Measurements from ENCODE around the gene CGB7. TPM values are rescaled to one million over a fixed set of nuclear protein-coding genes. Genes with fewer than 3 reads are reported as not detected.
"Not testable (repeated sequence)": the region's sequence is repeated elsewhere in the genome, so short reads cannot be mapped to it uniquely, and the experiment has no call there.

Gene CGB7
- total RNA-seq, 3 donors from 2014 or later: not detected

DNA sequence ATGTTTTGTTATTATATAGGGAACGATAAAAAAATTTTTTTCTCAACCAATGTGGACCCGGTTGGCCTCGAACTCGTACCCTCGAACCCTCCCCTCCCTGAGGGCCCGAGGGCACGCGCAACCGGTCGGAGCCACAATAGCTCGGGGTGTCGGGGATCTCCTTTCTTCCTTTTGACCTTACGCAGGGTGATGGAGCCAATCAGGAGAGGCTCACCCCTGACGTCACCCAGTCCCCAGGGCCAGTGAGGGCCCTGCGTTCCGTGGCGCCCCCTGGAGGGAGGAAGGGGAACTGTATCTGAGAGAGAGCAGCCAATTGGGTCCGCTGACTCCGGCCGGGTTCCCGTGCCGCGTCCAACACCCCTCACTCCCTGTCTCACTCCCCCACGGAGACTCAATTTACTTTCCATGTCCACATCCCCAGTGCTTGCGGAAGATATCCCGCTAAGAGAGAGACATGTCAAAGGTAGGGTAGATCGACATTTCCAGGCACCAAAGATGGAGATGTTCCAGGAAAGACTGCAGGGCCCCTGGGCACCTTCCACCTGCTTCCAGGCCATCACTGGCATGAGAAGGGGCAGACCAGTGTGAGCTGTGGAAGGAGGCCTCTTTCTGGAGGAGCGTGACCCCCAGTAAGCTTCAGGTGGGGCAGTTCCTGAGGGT lies 25.8 kb downstream of the CGB7 start, which contains the start of gene CGB2:
Gene CGB2 (plus strand): TSS at position 249 of the 660 bp plus-strand sequence. CDS start 206 bp downstream, at position 455.
- H3K9me3 ChIP-seq; ATAC-seq; DNase-seq; intact Hi-C loops (cut with DNase I, micrococcal nuclease); H3K4me3 ChIP-seq; H3K4me1 ChIP-seq (ENCODE audit: low read depth); H3K36me3 ChIP-seq (ENCODE audit: low read depth): not testable (repeated sequence)

DNA sequence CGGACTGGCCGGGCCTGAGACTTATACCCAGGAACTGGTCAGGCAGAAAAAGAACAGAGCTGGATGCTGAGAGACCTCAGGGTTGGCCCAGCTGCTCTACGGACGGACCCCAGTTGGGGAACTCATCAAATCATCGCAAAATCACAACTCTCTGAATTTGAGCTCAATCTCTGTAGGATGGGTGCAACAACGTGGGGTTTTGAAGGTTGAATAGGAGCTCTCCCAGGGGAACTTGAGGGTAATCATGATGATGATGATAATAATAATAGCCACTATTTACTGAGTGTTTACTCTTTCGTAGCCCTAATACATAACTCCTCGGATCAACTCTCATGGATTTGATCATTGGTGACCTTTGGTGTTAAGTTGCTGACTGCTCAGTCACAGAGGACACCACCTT lies 27.2 kb downstream of the CGB7 start:
- H3K4me3 ChIP-seq; H3K9me3 ChIP-seq; ATAC-seq; H3K4me1 ChIP-seq (ENCODE audit: low read depth); DNase-seq; H3K36me3 ChIP-seq (ENCODE audit: low read depth); intact Hi-C loops (cut with DNase I, micrococcal nuclease): not testable (repeated sequence)

DNA sequence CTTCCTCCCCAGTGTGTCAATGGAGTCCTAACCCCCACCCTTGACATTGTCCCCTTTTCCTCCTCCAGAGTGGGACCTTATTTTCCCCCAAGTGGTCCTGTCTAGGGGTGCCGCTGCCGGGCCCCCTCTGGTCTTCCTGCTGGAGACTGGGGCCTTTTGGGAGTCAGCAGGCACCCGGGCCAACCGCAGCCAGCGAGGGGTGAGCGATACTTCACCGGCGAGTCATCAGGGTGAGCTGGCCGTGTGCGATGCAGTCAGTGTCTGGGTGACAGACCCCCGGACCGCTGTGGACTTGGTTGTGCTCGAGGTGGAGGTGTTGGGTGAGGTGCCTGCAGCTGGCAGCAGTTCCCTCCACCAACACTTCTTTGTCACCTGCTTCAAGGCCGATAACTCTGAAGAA lies 27.8 kb downstream of the CGB7 start:
- H3K9me3 ChIP-seq; H3K4me3 ChIP-seq; H3K4me1 ChIP-seq (ENCODE audit: low read depth); intact Hi-C loops (cut with DNase I, micrococcal nuclease); ATAC-seq; H3K36me3 ChIP-seq (ENCODE audit: low read depth); DNase-seq: not testable (repeated sequence)

DNA sequence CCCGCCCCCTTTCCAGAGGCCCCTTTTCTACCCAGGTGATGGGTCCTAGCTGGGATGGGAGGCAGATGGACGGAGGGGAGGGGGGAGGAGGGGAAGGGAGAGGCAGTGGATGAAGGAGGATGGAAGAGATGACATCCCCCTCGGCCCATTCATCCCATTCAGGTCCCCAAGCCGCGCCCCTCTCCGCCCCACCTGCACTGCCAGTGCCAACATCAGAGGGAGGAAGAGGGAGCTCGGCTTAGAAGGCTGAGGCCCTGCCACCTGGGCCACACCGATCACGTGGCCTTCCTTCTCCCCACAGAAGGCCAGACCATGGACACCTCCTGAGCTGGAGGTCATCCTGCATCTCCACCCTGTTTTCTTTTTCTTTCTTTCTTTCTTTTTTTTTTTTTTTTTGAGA lies 28.9 kb downstream of the CGB7 start:
- H3K4me3 ChIP-seq; ATAC-seq; intact Hi-C loops (cut with DNase I, micrococcal nuclease); DNase-seq; H3K36me3 ChIP-seq (ENCODE audit: low read depth); H3K4me1 ChIP-seq (ENCODE audit: low read depth); H3K9me3 ChIP-seq: not testable (repeated sequence)

DNA sequence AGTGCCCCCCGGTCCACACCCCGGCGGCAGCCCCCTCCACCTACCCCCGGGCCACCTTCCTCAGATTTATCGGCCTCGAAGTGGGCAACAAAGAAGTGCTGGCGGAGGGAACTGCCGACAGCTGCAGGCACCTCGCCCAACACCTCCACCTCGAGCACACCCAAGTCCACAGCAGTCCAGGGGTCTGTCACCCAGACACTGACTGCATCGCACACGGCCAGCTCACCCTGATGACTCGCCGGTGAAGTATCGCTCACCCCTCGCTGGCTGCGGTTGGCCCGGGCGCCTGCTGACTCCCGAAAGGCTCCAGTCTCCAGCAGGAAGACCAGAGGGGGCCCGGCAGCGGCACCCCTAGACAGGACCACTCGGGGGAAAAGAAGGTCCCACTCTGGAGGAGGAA lies 31.9 kb downstream of the CGB7 start:
- ATAC-seq; H3K4me1 ChIP-seq (ENCODE audit: low read depth); H3K4me3 ChIP-seq; H3K9me3 ChIP-seq; H3K36me3 ChIP-seq (ENCODE audit: low read depth); DNase-seq; intact Hi-C loops (cut with DNase I, micrococcal nuclease): not testable (repeated sequence)

DNA sequence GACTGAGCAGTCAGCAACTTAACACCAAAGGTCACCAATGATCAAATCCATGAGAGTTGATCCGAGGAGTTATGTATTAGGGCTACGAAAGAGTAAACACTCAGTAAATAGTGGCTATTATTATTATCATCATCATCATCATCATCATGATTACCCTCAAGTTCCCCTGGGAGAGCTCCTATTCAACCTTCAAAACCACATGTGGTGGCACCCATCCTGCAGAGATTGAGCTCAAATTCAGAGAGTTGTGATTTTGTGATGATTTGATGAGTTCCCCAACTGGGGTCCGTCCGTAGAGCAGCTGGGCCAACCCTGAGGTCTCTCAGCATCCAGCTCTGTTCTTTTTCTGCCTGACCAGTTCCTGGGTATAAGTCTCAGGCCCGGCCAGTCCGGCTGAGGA lies 32.5 kb downstream of the CGB7 start:
- H3K9me3 ChIP-seq; DNase-seq; H3K36me3 ChIP-seq (ENCODE audit: low read depth); ATAC-seq; H3K4me3 ChIP-seq; H3K4me1 ChIP-seq (ENCODE audit: low read depth); intact Hi-C loops (cut with DNase I, micrococcal nuclease): not testable (repeated sequence)

DNA sequence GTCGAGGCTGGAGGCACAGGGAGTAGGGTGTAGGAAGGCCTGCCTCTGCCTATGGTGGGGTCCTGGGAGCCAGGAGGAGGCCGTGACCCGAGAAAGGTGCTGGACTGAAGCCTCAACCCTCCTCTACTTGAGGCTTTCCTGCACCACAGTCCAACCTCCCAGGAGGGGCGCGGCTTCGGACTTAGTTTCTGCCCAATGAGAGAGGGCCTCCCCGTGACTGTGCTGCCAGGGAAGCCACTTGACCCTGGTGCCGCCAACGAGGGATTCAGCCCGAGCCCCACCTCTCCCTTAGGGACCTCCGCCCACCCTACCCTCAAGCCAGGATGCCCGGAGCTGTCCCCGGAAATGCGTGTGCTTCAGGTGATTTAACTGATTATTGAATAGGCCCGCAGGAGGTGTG lies 33.3 kb downstream of the CGB7 start, which contains the start of gene CGB3:
Gene CGB3 (minus strand): TSS at position 101 of the 400 bp plus-strand sequence. CDS start 362 bp downstream, outside the sequence.
- intact Hi-C loops (cut with DNase I, micrococcal nuclease); H3K4me3 ChIP-seq; H3K4me1 ChIP-seq (ENCODE audit: low read depth); DNase-seq; H3K9me3 ChIP-seq; ATAC-seq; H3K36me3 ChIP-seq (ENCODE audit: low read depth): not testable (repeated sequence)

DNA sequence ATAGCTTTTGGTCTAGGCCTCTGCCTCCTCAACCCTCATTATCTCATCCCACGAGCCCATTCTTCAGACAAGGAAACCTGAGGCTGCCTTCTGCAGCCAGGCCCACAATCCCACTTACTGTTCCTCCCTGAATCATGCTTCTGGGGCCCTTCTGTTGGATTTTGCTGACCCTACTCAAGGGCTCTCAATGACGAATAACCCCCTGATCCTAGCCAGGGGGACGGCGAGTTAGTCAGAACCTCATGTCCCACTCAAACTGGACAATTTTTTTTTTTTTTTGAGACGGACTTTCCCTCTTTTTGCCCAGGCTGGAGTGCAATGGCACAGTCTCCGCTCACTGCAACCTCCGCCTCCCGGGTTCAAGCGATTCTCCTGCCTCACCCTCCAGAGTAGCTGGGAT lies 35.4 kb downstream of the CGB7 start:
- H3K9me3 ChIP-seq: no peaks in the 10 kb centered on the region
- no peak overlapping the region for H3K4me3 ChIP-seq
- peaks cover 12% of the 10 kb centered on the region for H3K4me1 ChIP-seq (ENCODE audit: low read depth)
- TF ChIP-seq, protein P1, sequence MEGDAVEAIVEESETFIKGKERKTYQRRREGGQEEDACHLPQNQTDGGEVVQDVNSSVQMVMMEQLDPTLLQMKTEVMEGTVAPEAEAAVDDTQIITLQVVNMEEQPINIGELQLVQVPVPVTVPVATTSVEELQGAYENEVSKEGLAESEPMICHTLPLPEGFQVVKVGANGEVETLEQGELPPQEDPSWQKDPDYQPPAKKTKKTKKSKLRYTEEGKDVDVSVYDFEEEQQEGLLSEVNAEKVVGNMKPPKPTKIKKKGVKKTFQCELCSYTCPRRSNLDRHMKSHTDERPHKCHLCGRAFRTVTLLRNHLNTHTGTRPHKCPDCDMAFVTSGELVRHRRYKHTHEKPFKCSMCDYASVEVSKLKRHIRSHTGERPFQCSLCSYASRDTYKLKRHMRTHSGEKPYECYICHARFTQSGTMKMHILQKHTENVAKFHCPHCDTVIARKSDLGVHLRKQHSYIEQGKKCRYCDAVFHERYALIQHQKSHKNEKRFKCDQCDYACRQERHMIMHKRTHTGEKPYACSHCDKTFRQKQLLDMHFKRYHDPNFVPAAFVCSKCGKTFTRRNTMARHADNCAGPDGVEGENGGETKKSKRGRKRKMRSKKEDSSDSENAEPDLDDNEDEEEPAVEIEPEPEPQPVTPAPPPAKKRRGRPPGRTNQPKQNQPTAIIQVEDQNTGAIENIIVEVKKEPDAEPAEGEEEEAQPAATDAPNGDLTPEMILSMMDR (IDR thresholded peaks at IDR 0.05): no peak
- ATAC-seq (no peak), DNase-seq (no peak)
- H3K36me3 ChIP-seq (ENCODE audit: low read depth): no peaks in the 10 kb centered on the region
- intact Hi-C loops (cut with DNase I, micrococcal nuclease): no loop called here

DNA sequence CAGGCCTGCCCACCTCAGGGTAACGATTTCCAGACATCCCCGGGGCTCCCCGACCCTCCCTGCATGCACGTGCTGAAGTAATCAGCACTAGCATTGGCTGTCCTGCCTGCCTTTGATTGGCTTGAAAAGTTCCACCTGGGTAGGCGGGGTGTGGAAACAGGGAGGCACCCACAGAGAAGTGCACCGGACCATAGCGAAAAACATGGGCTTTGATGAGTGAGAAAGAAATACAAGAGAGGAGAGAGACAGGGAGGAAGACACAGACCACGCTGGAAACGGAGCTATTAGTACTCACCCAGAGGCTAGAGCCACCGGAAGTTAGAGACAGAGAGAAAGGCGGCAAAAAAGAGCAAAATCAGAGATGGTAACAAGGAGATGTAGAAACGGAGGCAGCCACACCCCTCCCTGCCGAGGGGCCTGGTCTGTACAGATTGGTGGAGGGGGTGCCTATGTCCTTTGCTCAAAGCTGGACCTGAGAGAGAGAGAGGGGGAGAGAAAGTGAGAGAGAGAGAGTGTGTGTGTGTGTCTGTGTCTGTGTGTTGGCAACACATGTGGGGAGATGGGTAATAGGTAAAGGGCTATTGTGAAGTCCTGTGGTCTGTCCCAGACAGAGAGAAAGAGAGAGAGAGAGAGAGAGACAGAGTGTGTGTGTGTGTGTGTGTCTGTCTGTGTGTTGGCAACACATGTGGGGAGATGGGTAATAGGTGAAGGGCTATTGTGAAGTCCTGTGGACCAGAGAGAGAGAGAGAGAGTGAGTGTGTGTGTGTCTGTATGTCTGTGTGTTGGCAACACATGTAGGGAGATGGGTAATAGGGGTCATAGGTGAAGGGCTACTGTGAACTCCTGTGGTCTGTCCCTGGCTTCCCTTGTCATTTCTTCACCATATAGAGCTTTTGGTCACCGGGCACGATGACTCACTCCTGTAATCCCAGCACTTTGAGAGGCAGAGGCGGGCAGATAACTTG lies 36.3 kb downstream of the CGB7 start:
- no peaks in the 10 kb centered on the region for H3K36me3 ChIP-seq (ENCODE audit: low read depth)
- intact Hi-C loops (cut with DNase I, micrococcal nuclease): no loop called here
- H3K4me3 ChIP-seq: no peak overlapping the region
- no peaks in the 10 kb centered on the region for H3K9me3 ChIP-seq
- DNase-seq (no peak), ATAC-seq (no peak)
- H3K4me1 ChIP-seq (ENCODE audit: low read depth): peaks cover 12% of the 10 kb centered on the region
- TF ChIP-seq, protein P1 (IDR thresholded peaks at IDR 0.05): no peak
